ENCODE results near the gene DGKQ. TPM values are rescaled to one million over a fixed set of nuclear protein-coding genes. Genes with fewer than 3 reads are reported as not detected.
"Not testable (repeated sequence)": the region's sequence is repeated elsewhere in the genome, so short reads cannot be mapped to it uniquely, and the experiment has no call there.

Gene DGKQ
- total RNA-seq, 1 donor from 2014 or later: 3.8 TPM

GRCh38 chr4:921830-922331 is 51.5 kb downstream of the DGKQ start:
- intact Hi-C loops (cut with DNase I): no loop called here
- no peak for DNase-seq (ENCODE audit: missing footprints)
- no peak for ATAC-seq

GRCh38 chr4:919004-919680 is 54.2 kb downstream of the DGKQ start:
- peak; percentile 9 for DNase-seq (ENCODE audit: missing footprints)
- intact Hi-C loops (cut with DNase I); ATAC-seq: not testable (repeated sequence)

GRCh38 chr4:918591-918990 is 54.8 kb downstream of the DGKQ start:
- DNase-seq (ENCODE audit: missing footprints): peak; percentile 9
- ATAC-seq; intact Hi-C loops (cut with DNase I): not testable (repeated sequence)

GRCh38 chr4:917992-918391 is 55.4 kb downstream of the DGKQ start:
- ATAC-seq (no peak), DNase-seq (ENCODE audit: missing footprints) (no peak)
- intact Hi-C loops (cut with DNase I): no loop called here

- intact Hi-C loops (cut with DNase I): no loop called here
- DNase-seq (ENCODE audit: missing footprints) (peak; percentile 20), ATAC-seq (no peak)
Observed at GRCh38 chr4:917466-917865, 55.9 kb downstream of the DGKQ start.

GRCh38 chr4:915595-915994 is 57.8 kb downstream of the DGKQ start:
- ATAC-seq: peak; percentile 42
- no peak for DNase-seq (ENCODE audit: missing footprints)
- intact Hi-C loops (cut with DNase I): no loop called here

GRCh38 chr4:915041-915474 is 58.3 kb downstream of the DGKQ start:
- intact Hi-C loops (cut with DNase I): no loop called here
- DNase-seq (ENCODE audit: missing footprints) (peak; percentile 50), ATAC-seq (peak; percentile 31)

- peak; percentile 16 for DNase-seq (ENCODE audit: missing footprints)
- intact Hi-C loops (cut with DNase I): no loop called here
- ATAC-seq: no peak
Observed at GRCh38 chr4:914531-914930, 58.8 kb downstream of the DGKQ start.

- intact Hi-C loops (cut with DNase I): no loop called here
- ATAC-seq: no peak
Observed at GRCh38 chr4:913280-913618, 60.1 kb downstream of the DGKQ start.

GRCh38 chr4:912548-913279 is 60.7 kb downstream of the DGKQ start:
- DNase-seq (ENCODE audit: missing footprints) (peak; percentile 44), ATAC-seq (no peak)
- intact Hi-C loops (cut with DNase I): no loop called here

More at GRCh38 chr4:913280-913618, 60.1 kb downstream of the DGKQ start:
- no peak for DNase-seq (ENCODE audit: missing footprints)

- DNase-seq (ENCODE audit: missing footprints) (peak; percentile 46), ATAC-seq (no peak)
- intact Hi-C loops (cut with DNase I): no loop called here
Observed at GRCh38 chr4:911871-912490, 61.4 kb downstream of the DGKQ start.

- DNase-seq (ENCODE audit: missing footprints) (peak; percentile 50), ATAC-seq (no peak)
- intact Hi-C loops (cut with DNase I): no loop called here
Observed at GRCh38 chr4:911221-911751, 62.1 kb downstream of the DGKQ start.

GRCh38 chr4:910366-911091 is 62.8 kb downstream of the DGKQ start:
- DNase-seq (ENCODE audit: missing footprints) (peak; percentile 46), ATAC-seq (no peak)
- intact Hi-C loops (cut with DNase I): no loop called here

GRCh38 chr4:909821-910220 is 63.5 kb downstream of the DGKQ start:
- intact Hi-C loops (cut with DNase I): no loop called here
- DNase-seq (ENCODE audit: missing footprints) (peak; percentile 45), ATAC-seq (no peak)

- ATAC-seq (no peak), DNase-seq (ENCODE audit: missing footprints) (peak; percentile 37)
- intact Hi-C loops (cut with DNase I): no loop called here
Observed at GRCh38 chr4:909131-909571, 64.2 kb downstream of the DGKQ start.

All from Right ventricle myocardium inferior (tissue), 1 donor.